GM15510 (cell line): ENCODE measurements around the gene LSS.

Experiments
- POLR2A ChIP-seq: IDR thresholded peaks from 3 replicates; pipeline ENCODE4 v1.6.1; 2011; ENCODE audit warnings: borderline replicate concordance; ENCODE audit not compliant: insufficient read length; ENCODE audit errors: extremely low read depth

Gene LSS

DNA sequence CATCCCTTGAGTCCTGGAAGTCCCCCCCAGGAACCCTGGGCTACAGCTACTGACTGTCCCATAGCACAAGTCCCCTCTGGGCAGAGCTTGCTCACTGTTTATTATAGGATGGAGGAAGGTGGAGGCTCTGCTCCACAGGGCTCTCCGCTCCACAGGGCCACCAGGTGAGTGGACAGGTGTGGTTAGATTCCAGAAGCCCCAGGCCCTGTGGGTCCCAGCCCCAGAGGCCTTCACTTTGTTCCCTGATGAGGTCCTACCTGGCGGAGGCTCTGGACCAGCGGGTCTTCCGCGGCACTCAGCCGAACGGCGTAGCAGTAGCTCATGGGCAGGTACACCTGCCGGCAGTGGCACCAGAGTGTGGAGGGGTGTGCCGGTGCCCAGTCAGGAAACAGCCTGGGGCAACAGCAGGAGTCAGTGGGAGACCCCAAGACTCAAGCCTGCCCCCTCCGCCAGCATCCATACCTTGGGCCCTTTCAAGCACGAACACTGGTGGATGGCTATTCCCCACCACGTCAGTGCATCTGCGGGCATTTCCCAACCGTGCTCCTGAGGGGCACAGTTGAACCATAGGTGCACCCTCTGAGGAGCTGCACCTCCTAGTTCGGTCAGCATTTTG, 12.3 kb downstream of the LSS start:
- no peak for TF ChIP-seq POLR2A

DNA sequence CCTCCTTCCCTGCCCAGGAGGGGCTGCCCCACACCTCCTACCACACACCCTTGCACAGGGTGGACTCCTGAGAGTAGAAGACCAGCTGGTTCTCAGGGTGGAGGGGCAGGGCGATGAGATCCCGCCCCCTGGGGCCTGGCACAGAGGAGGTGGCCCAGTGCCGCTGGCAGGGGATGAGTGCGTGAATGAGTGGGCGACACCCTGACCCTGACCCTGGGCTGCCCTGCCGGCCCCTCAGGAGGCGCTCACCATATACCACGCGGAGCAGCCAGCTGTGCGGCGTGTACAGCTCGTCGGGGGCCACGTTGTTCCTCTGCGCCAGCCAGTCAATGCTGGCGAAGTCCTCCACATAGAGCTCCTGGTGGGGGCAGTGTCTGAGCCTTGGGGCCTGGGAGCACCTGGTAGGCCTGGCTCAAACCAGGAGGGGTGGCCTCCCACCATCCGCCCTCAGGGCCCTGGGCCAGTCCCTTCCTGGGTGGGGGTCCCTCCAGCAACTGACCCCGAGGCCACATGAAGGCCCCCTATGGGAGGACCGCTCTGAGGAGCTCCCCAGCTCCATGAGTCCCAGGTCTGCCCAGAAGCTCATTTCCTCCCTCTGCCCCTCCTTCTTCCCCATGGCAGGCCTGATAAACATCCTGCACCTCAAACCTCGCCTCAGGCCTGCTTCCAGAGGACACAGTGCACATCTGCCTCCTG, 13.0 kb downstream of the LSS start:
- no peak for TF ChIP-seq POLR2A

DNA sequence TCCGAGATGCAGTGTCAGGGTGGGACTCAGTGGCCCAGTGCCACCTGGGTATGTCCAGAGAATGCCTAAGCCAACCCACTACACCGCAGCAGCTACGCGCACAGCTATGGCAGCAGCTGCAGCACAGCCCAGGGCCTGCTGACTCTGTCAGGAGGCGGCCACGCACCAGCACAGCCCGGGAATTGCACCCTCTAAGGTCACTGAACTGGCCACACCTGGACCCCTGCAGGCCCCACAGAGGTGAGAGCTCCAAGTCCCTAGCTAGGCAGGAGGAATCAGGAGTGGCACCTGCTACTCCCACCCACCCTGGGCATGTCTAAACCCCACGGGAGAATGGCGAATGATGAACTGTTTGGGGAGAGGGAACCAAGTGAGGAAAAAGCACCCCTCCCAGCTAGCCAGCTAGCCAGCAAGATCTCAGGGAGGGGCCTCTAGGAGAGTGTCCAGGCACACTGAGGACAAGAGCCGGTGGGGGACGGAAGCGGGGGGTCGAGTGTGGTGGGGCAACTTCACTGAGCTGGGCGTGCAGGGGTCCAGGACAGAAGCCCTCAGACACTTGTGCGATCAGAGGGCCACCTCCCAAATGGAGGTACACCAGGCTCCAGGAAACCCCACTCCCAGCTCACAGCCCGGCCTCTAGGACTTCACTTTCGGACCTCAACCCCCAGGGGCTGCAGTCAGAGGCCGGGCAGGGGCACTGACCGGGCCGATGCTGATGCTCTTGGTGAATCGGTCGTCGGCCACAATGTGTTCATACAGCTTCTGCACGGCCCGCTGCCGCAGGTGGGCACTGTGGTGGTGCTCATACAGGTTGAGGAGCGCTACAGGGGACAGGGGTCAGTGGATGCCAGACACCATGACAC, 13.9 kb downstream of the LSS start:
- no peak for TF ChIP-seq POLR2A

DNA sequence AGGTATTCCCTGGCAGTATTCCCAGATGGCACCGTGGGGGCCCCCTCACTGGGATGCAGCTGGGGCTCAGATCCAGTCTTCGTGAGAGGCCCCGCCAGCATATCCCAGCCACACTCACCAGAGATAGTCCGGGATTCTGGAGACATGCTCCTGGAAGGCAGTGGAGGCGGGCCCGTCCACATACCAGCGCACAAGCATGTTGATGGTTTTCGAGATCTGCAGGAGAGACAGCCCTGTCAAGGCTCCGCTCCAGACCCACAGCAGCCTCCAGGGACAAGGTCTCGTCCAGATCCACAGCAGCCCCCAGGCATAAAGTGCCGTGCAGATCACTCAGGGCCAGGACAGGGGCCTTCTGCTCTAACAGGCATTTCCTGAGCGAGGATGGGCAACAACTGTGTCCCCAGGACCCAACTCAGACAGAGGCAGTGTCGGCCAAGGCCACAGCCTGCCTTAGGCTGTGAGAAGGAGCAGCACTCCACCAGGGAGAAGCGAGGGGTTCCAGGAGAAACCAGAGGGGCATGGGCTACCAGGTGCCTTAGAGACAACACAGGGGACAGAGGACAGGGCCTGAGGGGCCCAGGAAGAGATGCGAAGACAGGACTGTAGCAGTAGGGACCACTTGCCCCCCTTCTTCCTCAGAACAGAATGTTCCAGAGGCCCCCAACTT, 14.8 kb downstream of the LSS start:
- no peak for TF ChIP-seq POLR2A

GRCh38 chr21:46212721-46213484, 15.7 kb downstream of the LSS start:
- no peak for TF ChIP-seq POLR2A

DNA sequence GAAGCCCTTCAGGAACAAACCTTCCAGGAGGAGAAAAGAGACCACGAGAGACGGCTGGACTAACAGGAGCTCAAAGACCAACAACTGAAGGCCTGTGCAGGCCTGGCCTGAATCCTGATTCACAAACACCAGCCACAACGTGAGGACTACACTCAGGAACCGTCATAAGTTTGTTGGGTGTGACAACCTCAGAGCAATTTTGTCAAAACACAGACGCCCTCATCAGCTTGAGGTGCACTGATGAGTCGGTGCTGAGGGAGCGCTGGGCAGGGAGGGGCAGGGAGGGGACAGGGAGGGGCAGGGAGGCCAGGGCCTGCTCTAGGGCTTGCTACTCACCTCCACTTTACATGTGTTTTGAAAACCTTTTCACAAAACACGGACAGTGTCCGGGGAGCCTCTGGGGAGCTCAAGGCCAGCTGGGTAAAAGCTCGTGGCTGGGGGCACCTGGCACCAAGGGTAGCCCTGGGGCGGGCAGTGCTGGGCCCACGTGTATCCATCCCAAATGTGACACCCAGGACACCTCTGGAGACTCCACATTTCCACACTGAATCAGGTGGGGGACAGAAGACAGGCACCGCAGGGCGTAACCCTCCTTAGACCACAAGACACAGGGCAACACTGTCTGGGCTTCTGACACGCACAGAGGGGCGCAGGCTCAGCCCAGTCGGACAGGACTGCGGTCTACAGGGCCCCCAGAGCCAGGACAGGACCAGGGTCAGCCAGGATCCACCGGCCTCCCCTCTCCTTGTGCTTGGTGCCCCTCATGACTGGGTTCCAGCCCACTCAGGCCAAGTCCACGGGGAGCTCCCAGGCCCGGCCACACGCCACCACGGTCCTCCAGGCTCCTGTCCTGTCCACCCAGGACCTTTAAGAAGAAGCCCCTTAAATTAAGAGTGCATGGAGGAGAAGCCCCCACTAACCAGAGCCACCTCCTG, 16.5 kb downstream of the LSS start:
- TF ChIP-seq POLR2A, result no peak

DNA sequence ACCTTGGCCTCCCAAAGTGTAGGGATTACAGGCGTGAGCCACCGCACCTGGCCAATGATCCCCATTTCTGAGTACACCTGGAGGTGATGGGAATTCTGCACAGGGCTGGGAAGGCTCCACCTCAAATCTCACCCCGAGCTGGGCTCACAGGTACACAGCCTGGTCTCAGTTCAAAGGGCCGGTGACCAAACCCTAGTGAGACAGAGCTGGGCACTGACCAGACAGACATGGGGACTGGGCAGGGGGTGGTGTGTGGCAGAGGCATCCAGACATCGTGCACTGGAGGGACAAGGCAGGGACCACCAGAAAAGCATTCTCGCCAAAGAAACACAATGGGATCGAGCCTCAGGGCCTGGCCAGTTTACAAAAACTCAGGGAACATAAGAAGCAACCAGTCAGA, 17.2 kb downstream of the LSS start:
- TF ChIP-seq POLR2A, result no peak

DNA sequence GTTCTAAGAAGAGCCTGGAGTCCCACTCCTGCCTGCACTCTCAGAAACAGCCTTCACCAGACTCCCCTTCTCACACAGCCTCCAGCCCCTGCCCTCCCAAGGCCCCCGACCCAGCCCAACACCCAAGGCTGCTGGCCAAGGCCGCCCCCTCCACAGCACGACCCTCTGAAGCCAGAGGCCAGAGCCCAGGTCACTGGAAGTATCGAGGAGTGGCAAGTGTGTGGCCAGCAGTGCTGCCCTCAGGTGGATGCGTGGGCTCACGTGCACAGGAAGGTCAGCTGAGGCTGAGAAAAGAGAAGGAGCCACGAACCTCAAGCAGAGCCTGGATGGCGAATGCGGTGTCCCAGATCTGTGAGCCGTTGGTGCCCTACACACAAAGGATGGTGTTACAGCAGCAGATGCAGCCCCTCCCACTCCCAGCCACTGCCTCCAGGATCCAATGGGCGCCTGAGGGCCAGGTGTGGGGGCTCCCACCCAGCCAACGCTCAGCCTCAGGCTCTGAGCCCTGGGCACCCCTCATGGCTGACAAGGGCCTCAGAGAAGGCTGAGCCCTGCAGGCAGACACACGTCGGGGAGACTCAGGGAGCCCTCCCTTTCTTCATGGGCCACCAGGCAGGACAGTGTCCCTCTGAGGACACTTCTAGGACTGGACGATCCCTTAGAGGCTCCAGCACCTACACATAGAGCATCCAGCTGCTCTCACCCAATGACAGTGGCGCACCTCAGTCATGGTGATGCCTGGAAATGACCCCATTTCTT, 18.0 kb downstream of the LSS start:
- TF ChIP-seq POLR2A, result no peak

- no peak for TF ChIP-seq POLR2A
Measured at GRCh38 chr21:46208761-46209721, 19.5 kb downstream of the LSS start.

DNA sequence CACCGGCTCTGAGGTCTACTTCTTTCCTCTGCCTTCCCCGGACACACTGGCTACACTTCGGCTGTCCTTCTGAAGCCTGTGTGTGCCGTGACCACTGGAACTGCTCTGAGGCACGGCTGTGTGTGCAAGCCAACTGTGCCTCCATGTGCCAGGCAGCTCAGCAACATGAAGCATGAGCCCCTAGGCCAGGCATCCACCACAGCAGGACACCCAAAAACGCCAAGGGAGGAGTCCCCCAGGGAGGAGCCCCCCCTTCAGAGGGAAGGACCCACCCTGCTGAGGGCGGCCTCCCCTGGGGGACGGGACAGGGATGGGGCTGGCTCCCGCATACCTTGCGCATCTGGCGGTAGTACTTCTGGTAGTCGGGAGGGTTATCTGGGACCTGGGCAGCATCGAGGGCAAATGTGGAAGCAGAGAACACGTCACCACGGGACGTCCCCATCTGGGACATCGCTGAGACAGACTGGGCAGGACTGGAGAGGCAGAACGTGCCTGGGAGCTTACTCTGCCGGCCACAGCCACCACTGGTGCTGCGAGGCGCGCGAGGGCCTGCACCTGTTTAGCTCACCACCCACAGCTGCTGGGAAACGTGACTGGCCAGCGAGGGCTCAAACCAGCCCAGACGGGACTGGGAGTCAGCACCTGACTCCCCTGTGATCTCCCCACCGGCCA, 20.5 kb downstream of the LSS start:
- no peak for TF ChIP-seq POLR2A
